22Rv1 (cell line): Measurements from ENCODE around the gene SSU72.
"Not testable (repeated sequence)": the region's sequence is repeated elsewhere in the genome, so short reads cannot be mapped to it uniquely, and the experiment has no call there.

Experiments used
- CTCF ChIP-seq: fragments of 450-650 bp; IDR thresholded peaks from 2 replicates; pipeline ENCODE4 v1.5.1; 2017; ENCODE audit warnings: mild to moderate bottlenecking
- ZFX ChIP-seq: fragments of 450-650 bp; IDR thresholded peaks from 2 replicates; pipeline ENCODE4 v1.6.1; 2017; ENCODE audit warnings: antibody characterized with exemption, borderline replicate concordance

- peak; percentile 91 for TF ChIP-seq CTCF
- TF ChIP-seq ZFX, result not testable (repeated sequence)
Observed at GRCh38 chr1:1504777-1505365, 69.8 kb downstream of the SSU72 start.
